Glutamatergic neuron (in vitro differentiated cells): ENCODE results near the gene ACTR1A. TPM values are rescaled to one million over a fixed set of nuclear protein-coding genes. Genes with fewer than 3 reads are reported as not detected.

Experiments used
- DNase-seq: peaks from one replicate; pipeline ENCODE4 v3.0.0; 2022
- H3K27ac Mint-ChIP-seq: one replicate; pipeline ENCODE4 v1.8.0; 2020; ENCODE audit warnings: mild to moderate bottlenecking, mixed read lengths, inconsistent platforms; ENCODE audit not compliant: unreplicated experiment
- H3K27me3 Mint-ChIP-seq: one replicate; pipeline ENCODE4 v1.8.0; 2020; ENCODE audit warnings: mild to moderate bottlenecking, moderate library complexity, mixed read lengths, inconsistent platforms; ENCODE audit not compliant: unreplicated experiment
- H3K36me3 Mint-ChIP-seq: one replicate; pipeline ENCODE4 v1.8.0; 2020; ENCODE audit warnings: mild to moderate bottlenecking, mixed read lengths, inconsistent platforms; ENCODE audit not compliant: unreplicated experiment
- H3K4me1 Mint-ChIP-seq: one replicate; pipeline ENCODE4 v1.8.0; 2020; ENCODE audit warnings: mild to moderate bottlenecking, low read depth, mixed read lengths, inconsistent platforms; ENCODE audit not compliant: unreplicated experiment
- H3K4me3 Mint-ChIP-seq: one replicate; pipeline ENCODE4 v1.8.0; 2020; ENCODE audit warnings: mild to moderate bottlenecking, mixed read lengths, inconsistent platforms; ENCODE audit not compliant: unreplicated experiment
- H3K9me3 Mint-ChIP-seq: one replicate; pipeline ENCODE4 v1.8.0; 2020; ENCODE audit warnings: mild to moderate bottlenecking, moderate library complexity, mixed read lengths, inconsistent platforms; ENCODE audit not compliant: unreplicated experiment
- CTCF ChIP-seq: fragments of 200-600 bp; sonication (generic); IDR thresholded peaks from one replicate; pipeline ENCODE4 v1.5.0; 2021; ENCODE audit not compliant: partially characterized antibody, unreplicated experiment
- total RNA-seq: library from RNA; stranded (reverse); fragmentation: NEBNext Ultra II Directional; extraction: Animal tissue kit (Norgen Biotek cat#: 25700); gene quantifications from one replicate; pipeline ENCODE4 v1.2.1, GENCODE V29; 2021; ENCODE audit not compliant: unreplicated experiment

The ACTR1A gene
- total RNA-seq, 1 donor from 2014 or later: 250 TPM

GRCh38 chr10:102450124-102450373 lies 52.5 kb downstream of the ACTR1A start:
- H3K9me3 Mint-ChIP-seq: peaks cover 6% of the 10 kb centered on the region
- peak overlapping the region; percentile 94 for H3K4me3 Mint-ChIP-seq
- H3K27ac Mint-ChIP-seq: peak overlapping the region; percentile 76
- no peak for TF ChIP-seq CTCF
- no peak for DNase-seq
- H3K4me1 Mint-ChIP-seq: peaks cover 6% of the 10 kb centered on the region
- no peaks in the 10 kb centered on the region for H3K36me3 Mint-ChIP-seq
- peaks cover 3% of the 10 kb centered on the region for H3K27me3 Mint-ChIP-seq

GRCh38 chr10:102449321-102450123 lies 53.0 kb downstream of the ACTR1A start:
- Mint-ChIP-seq H3K36me3 (no peaks in the 10 kb centered on the region), H3K4me3 (peak overlapping the region; percentile 94), H3K27ac (peak overlapping the region; percentile 76), H3K9me3 (peaks cover 6% of the 10 kb centered on the region), H3K27me3 (peaks cover 3% of the 10 kb centered on the region), H3K4me1 (peaks cover 3% of the 10 kb centered on the region)
- peak; percentile 21 for DNase-seq
- no peak for TF ChIP-seq CTCF

- no peak overlapping the region for H3K27ac Mint-ChIP-seq
- H3K36me3 Mint-ChIP-seq: no peaks in the 10 kb centered on the region
- peaks cover 4% of the 10 kb centered on the region for H3K9me3 Mint-ChIP-seq
- TF ChIP-seq CTCF: no peak
- no peaks in the 10 kb centered on the region for H3K27me3 Mint-ChIP-seq
- no peak for DNase-seq
- H3K4me1 Mint-ChIP-seq: peaks cover 3% of the 10 kb centered on the region
- H3K4me3 Mint-ChIP-seq: no peak overlapping the region
These were observed 57.7 kb downstream of the ACTR1A start for GRCh38 chr10:102444851-102445250.

GRCh38 chr10:102438374-102438773 lies 64.1 kb downstream of the ACTR1A start:
- H3K27ac Mint-ChIP-seq: no peak overlapping the region
- TF ChIP-seq CTCF: no peak
- peaks cover 11% of the 10 kb centered on the region for H3K27me3 Mint-ChIP-seq
- H3K9me3 Mint-ChIP-seq: peaks cover 3% of the 10 kb centered on the region
- H3K4me1 Mint-ChIP-seq: peaks cover 4% of the 10 kb centered on the region
- H3K4me3 Mint-ChIP-seq: no peak overlapping the region
- no peaks in the 10 kb centered on the region for H3K36me3 Mint-ChIP-seq
- no peak for DNase-seq

GRCh38 chr10:102437515-102437914 lies 65.0 kb downstream of the ACTR1A start:
- no peak overlapping the region for H3K4me3 Mint-ChIP-seq
- H3K4me1 Mint-ChIP-seq: peaks cover 4% of the 10 kb centered on the region
- peaks cover 13% of the 10 kb centered on the region for H3K27me3 Mint-ChIP-seq
- peaks cover 5% of the 10 kb centered on the region for H3K9me3 Mint-ChIP-seq
- H3K27ac Mint-ChIP-seq: no peak overlapping the region
- no peaks in the 10 kb centered on the region for H3K36me3 Mint-ChIP-seq
- TF ChIP-seq CTCF: no peak
- DNase-seq: no peak
